Measurements from ENCODE around the gene PPP2R2B.

DNA sequence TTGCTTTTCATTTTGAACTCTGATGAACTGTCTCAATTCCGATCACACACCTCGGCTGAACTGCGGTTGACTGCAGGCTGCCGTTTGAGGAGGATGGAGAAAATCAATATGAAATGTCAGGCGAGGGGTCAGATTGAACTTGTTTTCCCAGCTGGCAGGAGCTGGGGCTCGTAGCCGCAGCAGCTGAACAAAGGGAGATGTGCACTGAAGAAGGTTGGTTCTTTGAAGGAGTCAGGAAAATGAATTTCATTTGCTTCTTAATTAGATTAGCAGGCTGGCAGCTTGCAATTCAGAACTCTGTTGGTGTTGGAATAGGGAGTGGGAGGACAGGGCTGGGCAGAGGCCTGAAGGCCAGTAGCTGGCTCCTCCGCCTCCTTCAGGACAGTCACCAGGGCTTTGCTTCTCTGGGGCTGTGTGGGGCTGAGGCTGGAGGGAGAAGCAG, 245.2 kb downstream of the PPP2R2B start:
- TF ChIP-seq EP300 (IDR thresholded peaks at IDR 0.05) (no peak), NR3C1 (IDR thresholded peaks at IDR 0.05) (no peak), RCOR1 (IDR thresholded peaks at IDR 0.05; ENCODE audit: low read depth, low read length) (no peak), RNF2 (IDR thresholded peaks at IDR 0.05; ENCODE audit: borderline replicate concordance, low read depth) (no peak), MYC (IDR thresholded peaks at IDR 0.05; ENCODE audit: borderline replicate concordance, low read length) (no peak), SREBF2 (IDR thresholded peaks at IDR 0.05) (no peak), PHF8 (IDR thresholded peaks at IDR 0.05; ENCODE audit: borderline replicate concordance, low read depth) (no peak), ESRRA (IDR thresholded peaks at IDR 0.05; ENCODE audit: borderline replicate concordance, low read length) (no peak), FOSL2 (IDR thresholded peaks at IDR 0.05) (no peak), FOSL2 (CRISPR knock-in tag; IDR thresholded peaks at IDR 0.05) (no peak)
- TF ChIP-seq, protein P1, sequence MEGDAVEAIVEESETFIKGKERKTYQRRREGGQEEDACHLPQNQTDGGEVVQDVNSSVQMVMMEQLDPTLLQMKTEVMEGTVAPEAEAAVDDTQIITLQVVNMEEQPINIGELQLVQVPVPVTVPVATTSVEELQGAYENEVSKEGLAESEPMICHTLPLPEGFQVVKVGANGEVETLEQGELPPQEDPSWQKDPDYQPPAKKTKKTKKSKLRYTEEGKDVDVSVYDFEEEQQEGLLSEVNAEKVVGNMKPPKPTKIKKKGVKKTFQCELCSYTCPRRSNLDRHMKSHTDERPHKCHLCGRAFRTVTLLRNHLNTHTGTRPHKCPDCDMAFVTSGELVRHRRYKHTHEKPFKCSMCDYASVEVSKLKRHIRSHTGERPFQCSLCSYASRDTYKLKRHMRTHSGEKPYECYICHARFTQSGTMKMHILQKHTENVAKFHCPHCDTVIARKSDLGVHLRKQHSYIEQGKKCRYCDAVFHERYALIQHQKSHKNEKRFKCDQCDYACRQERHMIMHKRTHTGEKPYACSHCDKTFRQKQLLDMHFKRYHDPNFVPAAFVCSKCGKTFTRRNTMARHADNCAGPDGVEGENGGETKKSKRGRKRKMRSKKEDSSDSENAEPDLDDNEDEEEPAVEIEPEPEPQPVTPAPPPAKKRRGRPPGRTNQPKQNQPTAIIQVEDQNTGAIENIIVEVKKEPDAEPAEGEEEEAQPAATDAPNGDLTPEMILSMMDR (IDR thresholded peaks at IDR 0.05), result no peak
